Right lung (tissue), 5 donors: ENCODE data around the gene PRPS1. TPM values are rescaled to one million over a fixed set of nuclear protein-coding genes. Genes with fewer than 3 reads are reported as not detected.
"Not testable (repeated sequence)": the region's sequence is repeated elsewhere in the genome, so short reads cannot be mapped to it uniquely, and the experiment has no call there.

Experiments used
- DNase-seq, 2 donors: peaks; one replicate each; pipeline ENCODE4 v3.0.0-alpha.2; 2013
- polyA plus RNA-seq, 5 donors: library from polyadenylated mRNA; unstranded; fragments of 120-200 nt; gene quantifications; one replicate each; pipeline versions ENCODE4 v1.2.1 to v1.2.3, GENCODE V29; 2013; ENCODE audit warnings: inconsistent platforms in 1 of 5, low replicate concordance in 1 of 5; ENCODE audit not compliant: insufficient read length in 5 of 5, insufficient read depth in 1 of 5

The PRPS1 gene
- polyA plus RNA-seq, 5 donors = 41.4 to 45.2 (median 44.0) TPM

- DNase-seq = no peak
These were observed 45.7 kb downstream of the PRPS1 start for GRCh38 chrX:107673933-107674479.

- no peak for DNase-seq
These were observed 46.4 kb downstream of the PRPS1 start for GRCh38 chrX:107674480-107675364.

GRCh38 chrX:107675365-107675654 lies 47.0 kb downstream of the PRPS1 start:
- DNase-seq = no peak

GRCh38 chrX:107675823-107676555 lies 47.7 kb downstream of the PRPS1 start:
- peak; percentile 41 to 48 for DNase-seq

GRCh38 chrX:107676559-107677378 lies 48.5 kb downstream of the PRPS1 start:
- peak; percentile 68 to 72 for DNase-seq

GRCh38 chrX:107677501-107677901 lies 49.2 kb downstream of the PRPS1 start:
- DNase-seq = no peak

GRCh38 chrX:107677909-107678308 lies 49.6 kb downstream of the PRPS1 start:
- DNase-seq = no peak

- no peak for DNase-seq
These were observed 50.8 kb downstream of the PRPS1 start for GRCh38 chrX:107678957-107679740.

GRCh38 chrX:107682256-107682655 lies 53.9 kb downstream of the PRPS1 start:
- DNase-seq = no peak

GRCh38 chrX:107683124-107683895 lies 55.0 kb downstream of the PRPS1 start:
- peak; percentile 37 for DNase-seq

GRCh38 chrX:107683931-107684330 lies 55.6 kb downstream of the PRPS1 start:
- DNase-seq = no peak

GRCh38 chrX:107684956-107685385 lies 56.7 kb downstream of the PRPS1 start:
- no peak for DNase-seq

- DNase-seq = not testable (repeated sequence)
These were observed 57.3 kb downstream of the PRPS1 start for GRCh38 chrX:107685586-107685985.

- DNase-seq = no peak
These were observed 57.7 kb downstream of the PRPS1 start for GRCh38 chrX:107686026-107686425.

- DNase-seq = no peak
These were observed 58.5 kb downstream of the PRPS1 start for GRCh38 chrX:107686792-107687191.

- no peak for DNase-seq
These were observed 59.1 kb downstream of the PRPS1 start for GRCh38 chrX:107687445-107687844.

GRCh38 chrX:107691024-107691448 lies 62.7 kb downstream of the PRPS1 start:
- no peak for DNase-seq

GRCh38 chrX:107699616-107700015 lies 71.3 kb downstream of the PRPS1 start:
- DNase-seq = no peak

- no peak for DNase-seq
These were observed 72.0 kb downstream of the PRPS1 start for GRCh38 chrX:107700317-107700774.
